IMR-90 (cell line): ENCODE data around the gene ABCF1. TPM values are rescaled to one million over a fixed set of nuclear protein-coding genes. Genes with fewer than 3 reads are reported as not detected.

ENCODE experiments used
- ATAC-seq: fragments of 200-7000 bp; cut with Tn5 transposase; 2 replicates; pipeline ENCODE4 v1.9.1; 2020; ENCODE audit warnings: low read depth, mild to moderate bottlenecking, moderate library complexity
- BruUV-seq: library from RNA; stranded (reverse); fragments of 400-500 nt; replicated peaks from 2 replicates; lab custom pipeline; 2021; lab: Mats Ljungman, UMichigan
- CTCF ChIA-PET: fragments of 300-600 bp; formaldehyde crosslinking; extraction: SDS; loops from one replicate; lab custom pipeline; 2021; ENCODE audit warnings: antibody characterized with exemption; lab: Yijun Ruan, JAX
- POLR2A ChIA-PET: fragments of 300-600 bp; sonication (Branson Sonifier 250); formaldehyde crosslinking; loops from one replicate; lab custom pipeline; 2022; ENCODE audit warnings: antibody characterized with exemption; ENCODE audit not compliant: unreplicated experiment; lab: Charles Lee
- DNase-seq: peaks from one replicate; pipeline ENCODE4 v3.0.0; 2013
- H2AFZ ChIP-seq: replicated peaks from 2 replicates; pipeline ENCODE3; 2013; ENCODE audit warnings: low read length, mild to moderate bottlenecking; ENCODE audit not compliant: poor library complexity
- H2AK5ac ChIP-seq: 2 replicates; pipeline ENCODE4 v1.6.1; 2013; ENCODE audit warnings: low read depth, low read length, inconsistent platforms
- H2AK9ac ChIP-seq: replicated peaks from 2 replicates; pipeline ENCODE3; 2013; ENCODE audit warnings: mild to moderate bottlenecking, low read depth, low read length, moderate library complexity; ENCODE audit not compliant: poor library complexity
- H2BK120ac ChIP-seq: 2 replicates; pipeline ENCODE4 v1.6.1; 2013; ENCODE audit warnings: low read depth, low read length, inconsistent platforms
- H2BK15ac ChIP-seq: 3 replicates; pipeline ENCODE4 v1.6.1; 2013; ENCODE audit warnings: low read depth, low read length, inconsistent platforms
- H2BK20ac ChIP-seq: 2 replicates; pipeline ENCODE4 v1.6.1; 2013; ENCODE audit warnings: low read depth, mild to moderate bottlenecking, inconsistent platforms, low read length, moderate library complexity
- H2BK5ac ChIP-seq: 2 replicates; pipeline ENCODE4 v1.6.1; 2013; ENCODE audit warnings: mild to moderate bottlenecking, low read depth, low read length, inconsistent platforms; ENCODE audit not compliant: poor library complexity, severe bottlenecking
- H3K14ac ChIP-seq: replicated peaks from 2 replicates; pipeline ENCODE4 v1.6.1; 2013; ENCODE audit warnings: low read depth, low read length, inconsistent platforms
- H3K18ac ChIP-seq: 2 replicates; pipeline ENCODE4 v1.6.1; 2013; ENCODE audit warnings: low read depth, low read length, control low read depth
- H3K23ac ChIP-seq: 2 replicates; pipeline ENCODE4 v1.6.1; 2013; ENCODE audit warnings: low read depth, low read length, inconsistent platforms
- H3K27ac ChIP-seq: 2 replicates; pipeline ENCODE4 v1.5.1; 2013; ENCODE audit warnings: mild to moderate bottlenecking, control low read depth, low read length; ENCODE audit not compliant: insufficient read depth
- H3K27me3 ChIP-seq: 2 replicates; pipeline ENCODE4 v1.6.1; 2013; ENCODE audit warnings: low read length; ENCODE audit not compliant: control insufficient read depth, insufficient read depth
- H3K36me3 ChIP-seq: 2 replicates; pipeline ENCODE4 v1.6.1; 2013; ENCODE audit warnings: low read length, mixed read lengths; ENCODE audit not compliant: control insufficient read depth, insufficient read depth
- H3K4ac ChIP-seq: 2 replicates; pipeline ENCODE4 v1.6.1; 2013; ENCODE audit warnings: low read depth, low read length, inconsistent platforms
- H3K4me1 ChIP-seq: 2 replicates; pipeline ENCODE4 v1.6.1; 2013; ENCODE audit warnings: low read length, mixed read lengths; ENCODE audit not compliant: control insufficient read depth, insufficient read depth
- H3K4me2 ChIP-seq: 2 replicates; pipeline ENCODE4 v1.6.1; 2013; ENCODE audit warnings: low read depth, mild to moderate bottlenecking, control low read depth, low read length, moderate library complexity
- H3K4me3 ChIP-seq: 2 replicates; pipeline ENCODE4 v1.5.1; 2013; ENCODE audit warnings: low read depth, mild to moderate bottlenecking, control low read depth, low read length, moderate library complexity; ENCODE audit not compliant: insufficient read depth
- H3K56ac ChIP-seq: 2 replicates; pipeline ENCODE4 v1.6.1; 2013; ENCODE audit warnings: low read length, inconsistent platforms; ENCODE audit not compliant: insufficient read depth; ENCODE audit errors: extremely low read depth
- H3K79me1 ChIP-seq, 2 experiments: 2 replicates each; pipeline ENCODE4 v1.6.1; 2013; ENCODE audit warnings: low read length in 2 of 2, inconsistent platforms in 1 of 2, low read depth in 1 of 2
- H3K9ac ChIP-seq: 2 replicates; pipeline ENCODE4 v1.6.1; 2013; ENCODE audit warnings: low read depth, low read length, control low read depth
- H3K9me1 ChIP-seq: 2 replicates; pipeline ENCODE4 v1.6.1; 2013; ENCODE audit warnings: low read length, inconsistent platforms; ENCODE audit not compliant: insufficient read depth
- H3K9me3 ChIP-seq: 2 replicates; pipeline ENCODE4 v1.6.1; 2013; ENCODE audit warnings: low read length; ENCODE audit not compliant: control insufficient read depth, insufficient read depth
- H4K20me1 ChIP-seq: 2 replicates; pipeline ENCODE4 v1.6.1; 2013; ENCODE audit warnings: low read length, inconsistent platforms; ENCODE audit not compliant: insufficient read depth
- H4K5ac ChIP-seq: 2 replicates; pipeline ENCODE4 v1.6.1; 2013; ENCODE audit warnings: mild to moderate bottlenecking, low read depth, low read length, control low read depth
- H4K8ac ChIP-seq, 2 experiments: 2 replicates each; pipeline ENCODE4 v1.6.1; 2013; ENCODE audit warnings: low read depth in 2 of 2, low read length in 2 of 2, control low read depth in 1 of 2, inconsistent platforms in 1 of 2
- H4K91ac ChIP-seq: 2 replicates; pipeline ENCODE4 v1.6.1; 2013; ENCODE audit warnings: low read depth, low read length, inconsistent platforms; ENCODE audit not compliant: insufficient read depth
- BHLHE40 ChIP-seq: fragments of 150-350 bp; IDR thresholded peaks from 2 replicates; pipeline ENCODE4 v1.6.1; 2016; ENCODE audit warnings: mild to moderate bottlenecking, low read depth, low read length
- CEBPB ChIP-seq: IDR thresholded peaks from 2 replicates; pipeline ENCODE4 v1.6.1; 2012; ENCODE audit warnings: low read depth, low read length, improper control_type of control experiment
- CTCF ChIP-seq: conservative IDR thresholded peaks from 2 replicates; pipeline ENCODE4 v1.5.1; 2012; ENCODE audit warnings: mild to moderate bottlenecking, low read depth, low read length, improper control_type of control experiment
- FOS ChIP-seq: fragments of 150-350 bp; IDR thresholded peaks from 2 replicates; pipeline ENCODE4 v1.6.1; 2016; ENCODE audit warnings: low read depth, low read length
- MAFK ChIP-seq: IDR thresholded peaks from 2 replicates; pipeline ENCODE4 v1.6.1; 2012; ENCODE audit warnings: low read depth, low read length, improper control_type of control experiment
- MAZ ChIP-seq: IDR thresholded peaks from 2 replicates; pipeline ENCODE4 v1.6.1; 2012; ENCODE audit warnings: low read depth, mild to moderate bottlenecking, low read length, improper control_type of control experiment, moderate library complexity, borderline replicate concordance
- MXI1 ChIP-seq: IDR thresholded peaks from 2 replicates; pipeline ENCODE4 v1.6.1; 2012; ENCODE audit warnings: low read depth, mild to moderate bottlenecking, low read length, moderate library complexity, borderline replicate concordance
- NFE2L2 ChIP-seq: fragments of 150-350 bp; IDR thresholded peaks from 2 replicates; pipeline ENCODE4 v1.6.1; 2016; ENCODE audit warnings: low read depth, mild to moderate bottlenecking, low read length
- POLR2A ChIP-seq: IDR thresholded peaks from 2 replicates; pipeline ENCODE4 v1.6.1; 2012; ENCODE audit warnings: mild to moderate bottlenecking, low read depth, low read length
- RAD21 ChIP-seq: IDR thresholded peaks from 2 replicates; pipeline ENCODE4 v1.6.1; 2012; ENCODE audit warnings: low read length, improper control_type of control experiment
- RCOR1 ChIP-seq: IDR thresholded peaks from 2 replicates; pipeline ENCODE4 v1.6.1; 2012; ENCODE audit warnings: mild to moderate bottlenecking, low read length, improper control_type of control experiment; ENCODE audit not compliant: insufficient replicate concordance
- RFX5 ChIP-seq: IDR thresholded peaks from 2 replicates; pipeline ENCODE4 v1.8.0; 2012; ENCODE audit warnings: low read depth, mild to moderate bottlenecking, low read length, moderate library complexity
- SMC3 ChIP-seq: fragments of 150-350 bp; IDR thresholded peaks from 2 replicates; pipeline ENCODE4 v1.6.1; 2016; ENCODE audit warnings: low read depth, mild to moderate bottlenecking, antibody characterized with exemption, low read length, moderate library complexity
- WGBS, 2 experiments: methylation state at CpG; one replicate each; pipeline versions ENCODE4 v1.1.5 to v1.1.7; 2013; ENCODE audit warnings: missing lambda C conversion rate in 2 of 2; ENCODE audit not compliant: insufficient read length in 1 of 2; ENCODE audit errors: extremely low coverage in 2 of 2; 5-methylcytosine and 5-hydroxymethylcytosine counted together
- dilution Hi-C: fragments of 300-500 bp; cut with HindIII; formaldehyde crosslinking; loops from one replicate; pipeline ENCODE4 v1.14.3; 2018; ENCODE audit warnings: low sequenced_read_pairs; ENCODE audit not compliant: unreplicated experiment
- in situ Hi-C: fragments of 300-500 bp; cut with MboI; formaldehyde crosslinking; loops from 3 replicates; pipeline ENCODE4 v1.14.3; 2019; ENCODE audit warnings: low sequenced_read_pairs, inconsistent platforms, mixed read lengths
- intact Hi-C: fragments of 100-400 bp; cut with micrococcal nuclease; formaldehyde crosslinking; loops from 2 replicates; pipeline ENCODE4 v1.10.0; 2022
- polyA plus RNA-seq, 3 experiments: library from polyadenylated mRNA; depleted of rRNA; stranded (reverse); fragments of >200 nt; gene quantifications; 2 replicates each; pipeline ENCODE4 v1.2.3, GENCODE V29; 2012; ENCODE audit warnings: low replicate concordance in 1 of 3
- total RNA-seq: library from RNA; depleted of rRNA; stranded (reverse); fragments of >200 nt; gene quantifications from 2 replicates; pipeline ENCODE4 v1.2.3, GENCODE V29; 2012
- TF ChIP-seq, protein P1 (sequence below): fragments of 150-350 bp; IDR thresholded peaks from 2 replicates; pipeline ENCODE4 v1.6.1; 2017; ENCODE audit warnings: mild to moderate bottlenecking, antibody characterized with exemption, low read length, low read depth
- TF ChIP-seq, protein P2 (sequence below): fragments of 150-350 bp; IDR thresholded peaks from 2 replicates; pipeline ENCODE4 v1.6.1; 2016; ENCODE audit warnings: low read depth, mild to moderate bottlenecking, low read length, moderate library complexity, borderline replicate concordance

ABCF1 gene
- total and polyA plus RNA-seq, 2 of the 4 experiments (the other 2 are of a cell fraction) = 39.1 to 48.6 TPM

DNA sequence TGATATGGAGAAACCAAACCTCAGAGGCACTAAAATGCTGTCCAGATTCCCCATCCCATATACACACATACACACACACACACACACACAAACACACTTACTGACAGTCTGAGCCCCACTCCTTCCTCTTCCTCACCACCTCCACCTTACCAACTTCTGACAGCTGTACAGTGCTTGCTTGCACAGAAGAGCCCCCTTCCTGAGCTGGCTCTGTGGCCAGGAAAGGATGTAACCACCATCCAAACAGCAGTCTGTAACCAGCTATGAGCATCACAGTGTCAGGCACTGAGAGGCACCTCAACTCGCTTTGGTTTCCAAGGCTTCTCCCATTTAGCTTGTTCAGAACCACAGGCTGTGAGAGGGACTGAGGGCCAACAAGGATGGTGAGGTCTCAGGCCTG, 69.8 kb downstream of the ABCF1 start:
- ATAC-seq = no peak
- Histone ChIP-seq H3K4me1 (no peaks in the 10 kb centered on the region), H2AFZ (no peak overlapping the region), H3K4me3 (no peak overlapping the region), H2AK5ac (no peak overlapping the region), H3K14ac (no peak overlapping the region), H3K36me3 (peaks cover 39% of the 10 kb centered on the region), H4K91ac (no peak overlapping the region), H4K20me1 (no peaks in the 10 kb centered on the region), H3K9ac (no peak overlapping the region), H3K4me2 (no peak overlapping the region), H4K8ac (no peak overlapping the region), H3K4ac (no peak overlapping the region), H3K27me3 (no peaks in the 10 kb centered on the region), H4K5ac (no peak overlapping the region), H2BK15ac (no peak overlapping the region), H3K56ac (no peak overlapping the region), H2BK20ac (no peak overlapping the region), H2AK9ac (no peak overlapping the region), H3K18ac (no peak overlapping the region), H3K9me3 (no peaks in the 10 kb centered on the region), H3K27ac (no peak overlapping the region), H2BK5ac (no peak overlapping the region), H3K9me1 (no peaks in the 10 kb centered on the region; the same call in 1 of the 2 replicates), H3K23ac (no peak overlapping the region), H3K79me1 (peaks cover 11 to 15% of the 10 kb centered on the region in 2 experiments), H2BK120ac (no peak overlapping the region)
- no peak for DNase-seq
- intact Hi-C loops (no loop called here), dilution Hi-C loops (no loop called here), in situ Hi-C loops (no loop called here)
- TF ChIP-seq, protein P1, sequence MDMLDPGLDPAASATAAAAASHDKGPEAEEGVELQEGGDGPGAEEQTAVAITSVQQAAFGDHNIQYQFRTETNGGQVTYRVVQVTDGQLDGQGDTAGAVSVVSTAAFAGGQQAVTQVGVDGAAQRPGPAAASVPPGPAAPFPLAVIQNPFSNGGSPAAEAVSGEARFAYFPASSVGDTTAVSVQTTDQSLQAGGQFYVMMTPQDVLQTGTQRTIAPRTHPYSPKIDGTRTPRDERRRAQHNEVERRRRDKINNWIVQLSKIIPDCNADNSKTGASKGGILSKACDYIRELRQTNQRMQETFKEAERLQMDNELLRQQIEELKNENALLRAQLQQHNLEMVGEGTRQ = no peak
- TF ChIP-seq POLR2A (no peak), FOS (no peak), BHLHE40 (no peak), MXI1 (no peak), MAZ (no peak), CTCF (no peak), SMC3 (no peak), RAD21 (no peak), CEBPB (no peak), RFX5 (no peak), MAFK (no peak), NFE2L2 (no peak), RCOR1 (no peak)
- TF ChIP-seq, protein P2, sequence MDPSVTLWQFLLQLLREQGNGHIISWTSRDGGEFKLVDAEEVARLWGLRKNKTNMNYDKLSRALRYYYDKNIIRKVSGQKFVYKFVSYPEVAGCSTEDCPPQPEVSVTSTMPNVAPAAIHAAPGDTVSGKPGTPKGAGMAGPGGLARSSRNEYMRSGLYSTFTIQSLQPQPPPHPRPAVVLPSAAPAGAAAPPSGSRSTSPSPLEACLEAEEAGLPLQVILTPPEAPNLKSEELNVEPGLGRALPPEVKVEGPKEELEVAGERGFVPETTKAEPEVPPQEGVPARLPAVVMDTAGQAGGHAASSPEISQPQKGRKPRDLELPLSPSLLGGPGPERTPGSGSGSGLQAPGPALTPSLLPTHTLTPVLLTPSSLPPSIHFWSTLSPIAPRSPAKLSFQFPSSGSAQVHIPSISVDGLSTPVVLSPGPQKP = no peak
- BruUV-seq = no TSS peak
- WGBS, 2 experiments = 100% methylated on average over 1 of the region's 1 CpG; no CpG with 5 or more reads in 1 of the 2 experiments
- ChIA-PET POLR2A (interaction anchor here (0.5 kb wide), 1 partner anchor 9 kb away, joined by 11 read pairs; no protein-coding TSS in a partner anchor), CTCF (interaction anchor here (2.2 kb wide), 1 partner anchor 31 kb away, joined by 5 read pairs; the partner anchor contains the start of gene DHX16)
